H54 (cell line): ENCODE results near the gene C4B.
A peak's percentile ranks its signal among the peaks of the same experiment; 100 is the strongest.
"Not testable (repeated sequence)": the region's sequence is repeated elsewhere in the genome, so short reads cannot be mapped to it uniquely, and the experiment has no call there.

Source experiments
- DNase-seq: peaks from one replicate; pipeline ENCODE4 v3.0.0; 2011; ENCODE audit warnings: low spot score, mixed read lengths; ENCODE audit not compliant: insufficient read length
- FAIRE-seq: peaks from 3 replicates; lab custom pipeline; 2011; peaks lifted over from hg19 to GRCh38; lab: Jason Lieb, UNC
- POLR2A ChIP-seq: IDR thresholded peaks from 2 replicates; pipeline ENCODE4 v1.6.1; 2011; ENCODE audit warnings: low read depth, mild to moderate bottlenecking, low read length

The C4B gene

GRCh38 chr6:32057966-32058365 is 43.4 kb downstream of the C4B start:
- no peak for TF ChIP-seq POLR2A
- FAIRE-seq (no peak), DNase-seq (no peak)

- TF ChIP-seq POLR2A = no peak
- FAIRE-seq (no peak), DNase-seq (no peak)
Measured at GRCh38 chr6:32058511-32058963, 43.9 kb downstream of the C4B start.

GRCh38 chr6:32060966-32061655 is 46.5 kb downstream of the C4B start:
- DNase-seq (no peak), FAIRE-seq (no peak)
- TF ChIP-seq POLR2A = no peak

- no peak for FAIRE-seq
- DNase-seq = no peak
- TF ChIP-seq POLR2A = no peak
Measured at GRCh38 chr6:32064706-32065105, 50.1 kb downstream of the C4B start.

GRCh38 chr6:32067521-32067920 is 52.9 kb downstream of the C4B start:
- not testable (repeated sequence) for DNase-seq, FAIRE-seq

GRCh38 chr6:32068315-32068714 is 53.7 kb downstream of the C4B start:
- FAIRE-seq, DNase-seq: not testable (repeated sequence)

GRCh38 chr6:32068867-32069266 is 54.3 kb downstream of the C4B start:
- no peak for FAIRE-seq
- no peak for TF ChIP-seq POLR2A
- DNase-seq = no peak

- no peak for DNase-seq
- TF ChIP-seq POLR2A = no peak
- FAIRE-seq = no peak
Measured at GRCh38 chr6:32069460-32069859, 54.9 kb downstream of the C4B start.

GRCh38 chr6:32069878-32070515 is 55.4 kb downstream of the C4B start:
- no peak for FAIRE-seq
- no peak for DNase-seq
- TF ChIP-seq POLR2A = no peak

- no peak for TF ChIP-seq POLR2A
- no peak for DNase-seq
- no peak for FAIRE-seq
Measured at GRCh38 chr6:32070814-32071543, 56.4 kb downstream of the C4B start.

- TF ChIP-seq POLR2A = no peak
- no peak for DNase-seq
- FAIRE-seq = no peak
Measured at GRCh38 chr6:32073101-32073500, 58.5 kb downstream of the C4B start.

GRCh38 chr6:32073613-32074012 is 59.0 kb downstream of the C4B start:
- DNase-seq (no peak), FAIRE-seq (no peak)
- no peak for TF ChIP-seq POLR2A

GRCh38 chr6:32074996-32075532 is 60.5 kb downstream of the C4B start:
- TF ChIP-seq POLR2A = no peak
- no peak for DNase-seq

GRCh38 chr6:32075781-32076180 is 61.2 kb downstream of the C4B start:
- FAIRE-seq (no peak), DNase-seq (no peak)
- TF ChIP-seq POLR2A = no peak

More at GRCh38 chr6:32074996-32075532, 60.5 kb downstream of the C4B start:
- FAIRE-seq = no peak

- no peak for TF ChIP-seq POLR2A
- FAIRE-seq = peak; percentile 61
- peak; percentile 75 for DNase-seq
Measured at GRCh38 chr6:32076321-32076809, 61.8 kb downstream of the C4B start.
